IMR-90 (cell line): ENCODE data around the gene YJEFN3. TPM values are rescaled to one million over a fixed set of nuclear protein-coding genes. Genes with fewer than 3 reads are reported as not detected.

Source experiments
- ATAC-seq: fragments of 200-7000 bp; cut with Tn5 transposase; 2 replicates; pipeline ENCODE4 v1.9.1; 2020; ENCODE audit warnings: low read depth, mild to moderate bottlenecking, moderate library complexity
- BruUV-seq: library from RNA; stranded (reverse); fragments of 400-500 nt; replicated peaks from 2 replicates; lab custom pipeline; 2021; lab: Mats Ljungman, UMichigan
- CTCF ChIA-PET: fragments of 300-600 bp; formaldehyde crosslinking; extraction: SDS; loops from one replicate; lab custom pipeline; 2021; ENCODE audit warnings: antibody characterized with exemption; lab: Yijun Ruan, JAX
- POLR2A ChIA-PET: fragments of 300-600 bp; sonication (Branson Sonifier 250); formaldehyde crosslinking; loops from one replicate; lab custom pipeline; 2022; ENCODE audit warnings: antibody characterized with exemption; ENCODE audit not compliant: unreplicated experiment; lab: Charles Lee
- DNase-seq: peaks from one replicate; pipeline ENCODE4 v3.0.0; 2013
- H2AFZ ChIP-seq: replicated peaks from 2 replicates; pipeline ENCODE3; 2013; ENCODE audit warnings: low read length, mild to moderate bottlenecking; ENCODE audit not compliant: poor library complexity
- H2AK5ac ChIP-seq: 2 replicates; pipeline ENCODE4 v1.6.1; 2013; ENCODE audit warnings: low read depth, low read length, inconsistent platforms
- H2AK9ac ChIP-seq: replicated peaks from 2 replicates; pipeline ENCODE3; 2013; ENCODE audit warnings: mild to moderate bottlenecking, low read depth, low read length, moderate library complexity; ENCODE audit not compliant: poor library complexity
- H2BK120ac ChIP-seq: 2 replicates; pipeline ENCODE4 v1.6.1; 2013; ENCODE audit warnings: low read depth, low read length, inconsistent platforms
- H2BK15ac ChIP-seq: 3 replicates; pipeline ENCODE4 v1.6.1; 2013; ENCODE audit warnings: low read depth, low read length, inconsistent platforms
- H2BK20ac ChIP-seq: 2 replicates; pipeline ENCODE4 v1.6.1; 2013; ENCODE audit warnings: low read depth, mild to moderate bottlenecking, inconsistent platforms, low read length, moderate library complexity
- H2BK5ac ChIP-seq: 2 replicates; pipeline ENCODE4 v1.6.1; 2013; ENCODE audit warnings: mild to moderate bottlenecking, low read depth, low read length, inconsistent platforms; ENCODE audit not compliant: poor library complexity, severe bottlenecking
- H3K14ac ChIP-seq: replicated peaks from 2 replicates; pipeline ENCODE4 v1.6.1; 2013; ENCODE audit warnings: low read depth, low read length, inconsistent platforms
- H3K18ac ChIP-seq: 2 replicates; pipeline ENCODE4 v1.6.1; 2013; ENCODE audit warnings: low read depth, low read length, control low read depth
- H3K23ac ChIP-seq: 2 replicates; pipeline ENCODE4 v1.6.1; 2013; ENCODE audit warnings: low read depth, low read length, inconsistent platforms
- H3K27ac ChIP-seq: 2 replicates; pipeline ENCODE4 v1.5.1; 2013; ENCODE audit warnings: mild to moderate bottlenecking, control low read depth, low read length; ENCODE audit not compliant: insufficient read depth
- H3K27me3 ChIP-seq: 2 replicates; pipeline ENCODE4 v1.6.1; 2013; ENCODE audit warnings: low read length; ENCODE audit not compliant: control insufficient read depth, insufficient read depth
- H3K36me3 ChIP-seq: 2 replicates; pipeline ENCODE4 v1.6.1; 2013; ENCODE audit warnings: low read length, mixed read lengths; ENCODE audit not compliant: control insufficient read depth, insufficient read depth
- H3K4ac ChIP-seq: 2 replicates; pipeline ENCODE4 v1.6.1; 2013; ENCODE audit warnings: low read depth, low read length, inconsistent platforms
- H3K4me1 ChIP-seq: 2 replicates; pipeline ENCODE4 v1.6.1; 2013; ENCODE audit warnings: low read length, mixed read lengths; ENCODE audit not compliant: control insufficient read depth, insufficient read depth
- H3K4me2 ChIP-seq: 2 replicates; pipeline ENCODE4 v1.6.1; 2013; ENCODE audit warnings: low read depth, mild to moderate bottlenecking, control low read depth, low read length, moderate library complexity
- H3K4me3 ChIP-seq: 2 replicates; pipeline ENCODE4 v1.5.1; 2013; ENCODE audit warnings: low read depth, mild to moderate bottlenecking, control low read depth, low read length, moderate library complexity; ENCODE audit not compliant: insufficient read depth
- H3K56ac ChIP-seq: 2 replicates; pipeline ENCODE4 v1.6.1; 2013; ENCODE audit warnings: low read length, inconsistent platforms; ENCODE audit not compliant: insufficient read depth; ENCODE audit errors: extremely low read depth
- H3K79me1 ChIP-seq, 2 experiments: 2 replicates each; pipeline ENCODE4 v1.6.1; 2013; ENCODE audit warnings: low read length in 2 of 2, inconsistent platforms in 1 of 2, low read depth in 1 of 2
- H3K9ac ChIP-seq: 2 replicates; pipeline ENCODE4 v1.6.1; 2013; ENCODE audit warnings: low read depth, low read length, control low read depth
- H3K9me1 ChIP-seq: 2 replicates; pipeline ENCODE4 v1.6.1; 2013; ENCODE audit warnings: low read length, inconsistent platforms; ENCODE audit not compliant: insufficient read depth
- H3K9me3 ChIP-seq: 2 replicates; pipeline ENCODE4 v1.6.1; 2013; ENCODE audit warnings: low read length; ENCODE audit not compliant: control insufficient read depth, insufficient read depth
- H4K20me1 ChIP-seq: 2 replicates; pipeline ENCODE4 v1.6.1; 2013; ENCODE audit warnings: low read length, inconsistent platforms; ENCODE audit not compliant: insufficient read depth
- H4K5ac ChIP-seq: 2 replicates; pipeline ENCODE4 v1.6.1; 2013; ENCODE audit warnings: mild to moderate bottlenecking, low read depth, low read length, control low read depth
- H4K8ac ChIP-seq, 2 experiments: 2 replicates each; pipeline ENCODE4 v1.6.1; 2013; ENCODE audit warnings: low read depth in 2 of 2, low read length in 2 of 2, control low read depth in 1 of 2, inconsistent platforms in 1 of 2
- H4K91ac ChIP-seq: 2 replicates; pipeline ENCODE4 v1.6.1; 2013; ENCODE audit warnings: low read depth, low read length, inconsistent platforms; ENCODE audit not compliant: insufficient read depth
- BHLHE40 ChIP-seq: fragments of 150-350 bp; IDR thresholded peaks from 2 replicates; pipeline ENCODE4 v1.6.1; 2016; ENCODE audit warnings: mild to moderate bottlenecking, low read depth, low read length
- CEBPB ChIP-seq: IDR thresholded peaks from 2 replicates; pipeline ENCODE4 v1.6.1; 2012; ENCODE audit warnings: low read depth, low read length, improper control_type of control experiment
- CHD1 ChIP-seq: IDR thresholded peaks from 2 replicates; pipeline ENCODE4 v1.6.1; 2012; ENCODE audit warnings: low read depth, low read length, improper control_type of control experiment
- FOS ChIP-seq: fragments of 150-350 bp; IDR thresholded peaks from 2 replicates; pipeline ENCODE4 v1.6.1; 2016; ENCODE audit warnings: low read depth, low read length
- MAFK ChIP-seq: IDR thresholded peaks from 2 replicates; pipeline ENCODE4 v1.6.1; 2012; ENCODE audit warnings: low read depth, low read length, improper control_type of control experiment
- MAZ ChIP-seq: IDR thresholded peaks from 2 replicates; pipeline ENCODE4 v1.6.1; 2012; ENCODE audit warnings: low read depth, mild to moderate bottlenecking, low read length, improper control_type of control experiment, moderate library complexity, borderline replicate concordance
- MXI1 ChIP-seq: IDR thresholded peaks from 2 replicates; pipeline ENCODE4 v1.6.1; 2012; ENCODE audit warnings: low read depth, mild to moderate bottlenecking, low read length, moderate library complexity, borderline replicate concordance
- NFE2L2 ChIP-seq: fragments of 150-350 bp; IDR thresholded peaks from 2 replicates; pipeline ENCODE4 v1.6.1; 2016; ENCODE audit warnings: low read depth, mild to moderate bottlenecking, low read length
- POLR2A ChIP-seq: IDR thresholded peaks from 2 replicates; pipeline ENCODE4 v1.6.1; 2012; ENCODE audit warnings: mild to moderate bottlenecking, low read depth, low read length
- RCOR1 ChIP-seq: IDR thresholded peaks from 2 replicates; pipeline ENCODE4 v1.6.1; 2012; ENCODE audit warnings: mild to moderate bottlenecking, low read length, improper control_type of control experiment; ENCODE audit not compliant: insufficient replicate concordance
- RFX5 ChIP-seq: IDR thresholded peaks from 2 replicates; pipeline ENCODE4 v1.8.0; 2012; ENCODE audit warnings: low read depth, mild to moderate bottlenecking, low read length, moderate library complexity
- SMC3 ChIP-seq: fragments of 150-350 bp; IDR thresholded peaks from 2 replicates; pipeline ENCODE4 v1.6.1; 2016; ENCODE audit warnings: low read depth, mild to moderate bottlenecking, antibody characterized with exemption, low read length, moderate library complexity
- WGBS, 2 experiments: methylation state at CpG; one replicate each; pipeline versions ENCODE4 v1.1.5 to v1.1.7; 2013; ENCODE audit warnings: missing lambda C conversion rate in 2 of 2; ENCODE audit not compliant: insufficient read length in 1 of 2; ENCODE audit errors: extremely low coverage in 2 of 2; 5-methylcytosine and 5-hydroxymethylcytosine counted together
- dilution Hi-C: fragments of 300-500 bp; cut with HindIII; formaldehyde crosslinking; loops from one replicate; pipeline ENCODE4 v1.14.3; 2018; ENCODE audit warnings: low sequenced_read_pairs; ENCODE audit not compliant: unreplicated experiment
- in situ Hi-C: fragments of 300-500 bp; cut with MboI; formaldehyde crosslinking; loops from 3 replicates; pipeline ENCODE4 v1.14.3; 2019; ENCODE audit warnings: low sequenced_read_pairs, inconsistent platforms, mixed read lengths
- intact Hi-C: fragments of 100-400 bp; cut with micrococcal nuclease; formaldehyde crosslinking; loops from 2 replicates; pipeline ENCODE4 v1.10.0; 2022
- polyA plus RNA-seq, 3 experiments: library from polyadenylated mRNA; depleted of rRNA; stranded (reverse); fragments of >200 nt; gene quantifications; 2 replicates each; pipeline ENCODE4 v1.2.3, GENCODE V29; 2012; ENCODE audit warnings: low replicate concordance in 1 of 3
- total RNA-seq: library from RNA; depleted of rRNA; stranded (reverse); fragments of >200 nt; gene quantifications from 2 replicates; pipeline ENCODE4 v1.2.3, GENCODE V29; 2012
- TF ChIP-seq, protein P1 (sequence below): fragments of 150-350 bp; IDR thresholded peaks from 2 replicates; pipeline ENCODE4 v1.6.1; 2016; ENCODE audit warnings: low read depth, mild to moderate bottlenecking, low read length, moderate library complexity, borderline replicate concordance
- TF ChIP-seq, protein P2 (sequence below): fragments of 150-350 bp; IDR thresholded peaks from 2 replicates; pipeline ENCODE4 v1.6.1; 2017; ENCODE audit warnings: mild to moderate bottlenecking, antibody characterized with exemption, low read length, low read depth

Gene YJEFN3
- total and polyA plus RNA-seq, 2 of the 4 experiments (the other 2 are of a cell fraction): 0.72 to 4.0 TPM

- TF ChIP-seq RFX5: no peak
Observed at GRCh38 chr19:19528721-19529490, at the start of gene YJEFN3 (continued).

DNA sequence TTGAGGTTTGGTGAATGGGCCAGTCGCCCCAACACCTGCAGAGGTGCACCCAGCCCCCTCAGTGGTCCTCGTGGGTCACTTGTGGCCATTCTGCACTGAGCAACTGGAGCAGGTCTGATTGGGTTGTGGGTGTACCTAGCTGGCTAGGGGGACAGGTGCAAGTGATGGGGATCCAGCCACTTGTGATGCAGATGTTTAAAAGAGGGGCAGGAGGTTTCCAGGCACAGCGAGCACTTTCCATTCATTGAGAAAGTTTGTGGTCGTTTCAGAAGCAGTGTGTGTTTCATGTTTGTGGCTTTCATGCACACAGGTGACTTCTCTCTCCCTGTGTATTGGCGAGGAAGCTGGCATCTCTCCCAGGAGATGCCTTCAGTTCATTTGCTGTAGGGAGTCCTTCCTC lies 48.0 kb upstream of the YJEFN3 start:
- BruUV-seq: no TSS peak
- Histone ChIP-seq H3K9me1 (peaks cover 12% of the 10 kb centered on the region), H3K79me1 (peaks cover 24 to 91% of the 10 kb centered on the region in 2 experiments), H3K27ac (no peak overlapping the region), H4K91ac (no peak overlapping the region), H3K27me3 (no peaks in the 10 kb centered on the region), H3K4me1 (peaks cover 17% of the 10 kb centered on the region), H4K5ac (no peak overlapping the region), H2BK15ac (no peak overlapping the region), H4K20me1 (peaks cover 34% of the 10 kb centered on the region), H3K23ac (no peak overlapping the region), H2AK5ac (no peak overlapping the region), H3K4me3 (no peak overlapping the region), H2AK9ac (no peak overlapping the region), H2AFZ (no peak overlapping the region), H3K4me2 (no peak overlapping the region), H4K8ac (no peak overlapping the region), H3K9me3 (no peaks in the 10 kb centered on the region), H3K14ac (no peak overlapping the region), H3K18ac (no peak overlapping the region), H2BK120ac (no peak overlapping the region), H3K4ac (no peak overlapping the region), H3K36me3 (peaks cover 4% of the 10 kb centered on the region; the same call in 1 of the 2 replicates), H2BK5ac (no peak overlapping the region), H3K9ac (no peak overlapping the region), H3K56ac (no peak overlapping the region), H2BK20ac (no peak overlapping the region)
- POLR2A ChIA-PET: no interaction called here
- intact Hi-C loops: no loop called here
- CTCF ChIA-PET: no interaction called here
- dilution Hi-C loops: no loop called here
- in situ Hi-C loops: no loop called here
- DNase-seq (no peak), ATAC-seq (no peak)
- WGBS, 2 experiments: no CpG with 5 or more reads among the region's 5 CpGs
- no peak for TF ChIP-seq NFE2L2
- TF ChIP-seq FOS: no peak
- no peak for TF ChIP-seq RFX5
- TF ChIP-seq MAZ: no peak
- TF ChIP-seq SMC3: no peak
- no peak for TF ChIP-seq CEBPB
- no peak for TF ChIP-seq BHLHE40
- TF ChIP-seq MAFK: no peak
- no peak for TF ChIP-seq CHD1
- TF ChIP-seq, protein P1, sequence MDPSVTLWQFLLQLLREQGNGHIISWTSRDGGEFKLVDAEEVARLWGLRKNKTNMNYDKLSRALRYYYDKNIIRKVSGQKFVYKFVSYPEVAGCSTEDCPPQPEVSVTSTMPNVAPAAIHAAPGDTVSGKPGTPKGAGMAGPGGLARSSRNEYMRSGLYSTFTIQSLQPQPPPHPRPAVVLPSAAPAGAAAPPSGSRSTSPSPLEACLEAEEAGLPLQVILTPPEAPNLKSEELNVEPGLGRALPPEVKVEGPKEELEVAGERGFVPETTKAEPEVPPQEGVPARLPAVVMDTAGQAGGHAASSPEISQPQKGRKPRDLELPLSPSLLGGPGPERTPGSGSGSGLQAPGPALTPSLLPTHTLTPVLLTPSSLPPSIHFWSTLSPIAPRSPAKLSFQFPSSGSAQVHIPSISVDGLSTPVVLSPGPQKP: no peak
- TF ChIP-seq, protein P2, sequence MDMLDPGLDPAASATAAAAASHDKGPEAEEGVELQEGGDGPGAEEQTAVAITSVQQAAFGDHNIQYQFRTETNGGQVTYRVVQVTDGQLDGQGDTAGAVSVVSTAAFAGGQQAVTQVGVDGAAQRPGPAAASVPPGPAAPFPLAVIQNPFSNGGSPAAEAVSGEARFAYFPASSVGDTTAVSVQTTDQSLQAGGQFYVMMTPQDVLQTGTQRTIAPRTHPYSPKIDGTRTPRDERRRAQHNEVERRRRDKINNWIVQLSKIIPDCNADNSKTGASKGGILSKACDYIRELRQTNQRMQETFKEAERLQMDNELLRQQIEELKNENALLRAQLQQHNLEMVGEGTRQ: no peak
- no peak for TF ChIP-seq POLR2A
- TF ChIP-seq RCOR1: no peak
- no peak for TF ChIP-seq MXI1
